Right lobe of liver (tissue), 6 donors: ENCODE data around the gene WDR62. TPM values are rescaled to one million over a fixed set of nuclear protein-coding genes. Genes with fewer than 3 reads are reported as not detected.
A peak's percentile ranks its signal among the peaks of the same experiment; 100 is the strongest.

Experiments
- ATAC-seq, 4 donors: fragments of 200-7000 bp; cut with Tn5 transposase; one replicate each; pipeline ENCODE4 v1.9.1; 2020; ENCODE audit warnings: mild to moderate bottlenecking in 4 of 4, moderate library complexity in 4 of 4
- DNase-seq, 3 donors: peaks; one replicate each; pipeline ENCODE4 v3.0.0-alpha.2; 2020
- H3K27ac ChIP-seq, 3 donors: fragments of 200-600 bp; one replicate each; pipeline ENCODE4 v1.8.0; 2022
- H3K27me3 ChIP-seq, 2 donors: fragments of 200-600 bp; one replicate each; pipeline ENCODE4 v1.8.0; 2022
- H3K36me3 ChIP-seq, 4 donors: fragments of 200-600 bp; sonication (generic) in 1 of 4; one replicate each; pipeline versions ENCODE4 v1.5.1 to v1.8.0; 2017 to 2022; ENCODE audit warnings: control low read depth in 1 of 4
- H3K4me1 ChIP-seq, 4 donors: fragments of 200-600 bp; sonication (generic) in 1 of 4; one replicate each; pipeline versions ENCODE4 v1.5.1 to v1.8.0; 2017 to 2022; ENCODE audit warnings: control low read depth in 1 of 4
- H3K4me3 ChIP-seq, 3 donors: fragments of 200-600 bp; one replicate each; pipeline ENCODE4 v1.8.0; 2022
- H3K9me3 ChIP-seq, 4 donors: fragments of 200-600 bp; sonication (generic) in 1 of 4; one replicate each; pipeline versions ENCODE4 v1.5.1 to v1.8.0; 2017 to 2022; ENCODE audit warnings: control low read depth in 1 of 4
- POLR2A ChIP-seq: fragments of 450-650 bp; IDR thresholded peaks from one replicate; pipeline ENCODE4 v1.6.1; 2017; ENCODE audit warnings: antibody characterized with exemption, mild to moderate bottlenecking
- WGBS: methylation state at CpG from one replicate; pipeline ENCODE4 v1.1.6; 2018; ENCODE audit warnings: low coverage, low lambda C conversion rate; ENCODE audit not compliant: insufficient coverage; ENCODE audit errors: missing lambda C conversion rate; 5-methylcytosine and 5-hydroxymethylcytosine counted together
- intact Hi-C, 2 donors: fragments of 100-400 bp; cut with DNase I; formaldehyde crosslinking; loops; one replicate each; pipeline versions ENCODE4 v1.11.2 to v1.14.1; 2022
- total RNA-seq, 6 experiments: library from RNA; depleted of rRNA in 2 of 6; stranded (reverse); fragments of >200 nt in 2 of 6; fragmentation: NEBNext Ultra II Directional in 3 of 6; extraction: Animal tissue kit (Norgen Biotek cat#: 25700) in 3 of 6; gene quantifications; one replicate each; pipeline versions ENCODE4 v1.1.0 to v1.2.4, GENCODE V29; 2016 to 2023
- TF ChIP-seq, protein P1 (sequence below), 4 donors: fragments of 200-600 bp in 3 of 4; fragments of 450-650 bp in 1 of 4; IDR thresholded peaks; one replicate each; pipeline versions ENCODE4 v1.5.1 to v1.8.0; 2016 to 2022; ENCODE audit warnings: antibody characterized with exemption in 4 of 4, mild to moderate bottlenecking in 2 of 4
- donor health status: DM: no; HTN: yes; CAD: no.
- donor health status: DM: no; HTN: no; CAD: no.
- donor health status: DM: no; HTN: no; CAD: no.
- donor health status: DM: no; HTN: yes; CAD: no.
- donor health status: DM: no; HTN: yes; CAD: no.

WDR62 gene
- total RNA-seq, 6 experiments from 2014 or later = 0.20 to 1.6 (median 0.58) TPM

DNA sequence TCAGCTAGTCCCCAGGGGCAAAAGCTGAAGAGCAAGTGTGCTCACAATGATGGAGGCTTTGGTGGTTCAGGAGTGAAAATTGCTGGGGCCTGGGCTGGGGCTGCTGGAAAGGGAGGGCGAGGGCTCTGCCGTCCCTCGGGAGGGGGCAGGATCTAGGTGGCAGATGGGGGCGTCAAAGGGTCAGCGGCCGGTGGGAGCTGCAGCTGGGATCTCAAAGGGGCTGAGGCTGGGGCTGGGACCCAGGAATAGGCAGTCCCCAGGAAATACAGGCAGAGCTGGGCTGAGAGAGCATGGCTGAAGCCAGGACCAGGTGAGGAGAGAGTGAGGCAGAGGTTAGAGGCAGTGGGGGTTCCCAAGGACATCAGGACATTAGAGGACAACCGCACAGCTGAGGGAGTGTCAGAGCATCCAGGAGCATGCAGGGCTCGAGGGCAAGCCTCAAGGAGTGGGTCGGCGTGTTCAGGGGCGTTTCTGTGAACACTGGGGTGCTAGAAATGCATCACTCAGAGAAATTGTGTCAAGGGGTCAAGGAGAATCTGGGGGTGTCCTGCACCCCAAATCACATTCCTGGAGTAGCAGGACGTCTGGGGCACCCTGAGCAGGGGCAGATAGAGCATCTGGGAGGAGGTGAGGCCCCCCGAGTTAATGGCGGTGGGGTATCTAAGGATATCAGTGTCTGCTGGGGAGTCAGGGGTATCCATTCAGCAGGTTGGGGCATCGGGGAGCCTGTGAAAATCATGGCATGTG is 44.9 kb upstream of the WDR62 start:
- intact Hi-C loops = no loop called here
- DNase-seq (no peak), ATAC-seq (no peak)
- Histone ChIP-seq H3K27me3 (no peaks in the 10 kb centered on the region), H3K36me3 (no peaks in the 10 kb centered on the region), H3K9me3 (no peaks in the 10 kb centered on the region), H3K27ac (peak overlapping the region in 1 of 3 donors; percentile 78), H3K4me1 (peaks cover 0 to 24% (median 2%) of the 10 kb centered on the region in 4 donors), H3K4me3 (peak overlapping the region; percentile 54 to 71 (median 69))
- WGBS = 58% methylated on average over 10 of the region's 15 CpGs
- no peak for TF ChIP-seq POLR2A
- TF ChIP-seq, protein P1, sequence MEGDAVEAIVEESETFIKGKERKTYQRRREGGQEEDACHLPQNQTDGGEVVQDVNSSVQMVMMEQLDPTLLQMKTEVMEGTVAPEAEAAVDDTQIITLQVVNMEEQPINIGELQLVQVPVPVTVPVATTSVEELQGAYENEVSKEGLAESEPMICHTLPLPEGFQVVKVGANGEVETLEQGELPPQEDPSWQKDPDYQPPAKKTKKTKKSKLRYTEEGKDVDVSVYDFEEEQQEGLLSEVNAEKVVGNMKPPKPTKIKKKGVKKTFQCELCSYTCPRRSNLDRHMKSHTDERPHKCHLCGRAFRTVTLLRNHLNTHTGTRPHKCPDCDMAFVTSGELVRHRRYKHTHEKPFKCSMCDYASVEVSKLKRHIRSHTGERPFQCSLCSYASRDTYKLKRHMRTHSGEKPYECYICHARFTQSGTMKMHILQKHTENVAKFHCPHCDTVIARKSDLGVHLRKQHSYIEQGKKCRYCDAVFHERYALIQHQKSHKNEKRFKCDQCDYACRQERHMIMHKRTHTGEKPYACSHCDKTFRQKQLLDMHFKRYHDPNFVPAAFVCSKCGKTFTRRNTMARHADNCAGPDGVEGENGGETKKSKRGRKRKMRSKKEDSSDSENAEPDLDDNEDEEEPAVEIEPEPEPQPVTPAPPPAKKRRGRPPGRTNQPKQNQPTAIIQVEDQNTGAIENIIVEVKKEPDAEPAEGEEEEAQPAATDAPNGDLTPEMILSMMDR (IDR thresholded peaks at IDR 0.05) = no peak

DNA sequence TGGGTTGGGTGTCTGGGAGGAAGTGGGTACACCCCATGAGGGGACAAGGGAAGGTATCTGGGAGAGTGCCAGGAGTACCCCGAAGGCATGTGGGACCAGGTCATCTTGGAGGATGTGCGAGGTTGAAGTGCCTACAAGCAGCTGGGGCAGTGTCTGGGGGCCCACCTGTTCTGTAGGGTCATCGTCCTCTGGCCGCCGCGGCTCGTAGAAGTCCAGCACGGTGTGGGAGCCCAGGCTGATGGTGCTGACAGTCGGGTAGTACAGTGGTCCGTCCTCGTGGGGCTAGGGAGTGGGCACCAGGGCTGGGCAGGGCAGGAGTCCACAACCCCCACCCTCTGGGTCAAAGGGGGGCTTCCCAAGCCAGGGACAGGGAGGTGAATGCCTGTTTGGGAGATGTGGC is 44.3 kb upstream of the WDR62 start:
- TF ChIP-seq, protein P1 (IDR thresholded peaks at IDR 0.05) = no peak
- TF ChIP-seq POLR2A = no peak
- peaks cover 0 to 24% (median 2%) of the 10 kb centered on the region in 4 donors for H3K4me1 ChIP-seq
- H3K36me3 ChIP-seq = no peaks in the 10 kb centered on the region
- no peak for DNase-seq
- H3K27ac ChIP-seq = no peak overlapping the region
- H3K9me3 ChIP-seq = no peaks in the 10 kb centered on the region
- H3K4me3 ChIP-seq = no peak overlapping the region
- 100% methylated on average over 2 of the region's 11 CpGs for WGBS
- intact Hi-C loops = no loop called here
- no peaks in the 10 kb centered on the region for H3K27me3 ChIP-seq
- no peak for ATAC-seq

- WGBS = 25% methylated on average over 14 of the region's 15 CpGs
- Histone ChIP-seq H3K4me1 (peaks cover 0 to 15% (median 2%) of the 10 kb centered on the region in 4 donors), H3K27ac (peak overlapping the region; percentile 70 to 76 (median 70)), H3K36me3 (no peaks in the 10 kb centered on the region), H3K9me3 (no peaks in the 10 kb centered on the region), H3K27me3 (no peaks in the 10 kb centered on the region), H3K4me3 (peak overlapping the region; percentile 61 to 76 (median 72))
- intact Hi-C loops = no loop called here
- ATAC-seq (no peak), DNase-seq (peak in 1 of 3 donors; percentile 57)
- TF ChIP-seq, protein P1 (IDR thresholded peaks at IDR 0.05) = no peak
- no peak for TF ChIP-seq POLR2A
Measured at GRCh38 chr19:36013280-36014011, 41.3 kb upstream of the WDR62 start.

DNA sequence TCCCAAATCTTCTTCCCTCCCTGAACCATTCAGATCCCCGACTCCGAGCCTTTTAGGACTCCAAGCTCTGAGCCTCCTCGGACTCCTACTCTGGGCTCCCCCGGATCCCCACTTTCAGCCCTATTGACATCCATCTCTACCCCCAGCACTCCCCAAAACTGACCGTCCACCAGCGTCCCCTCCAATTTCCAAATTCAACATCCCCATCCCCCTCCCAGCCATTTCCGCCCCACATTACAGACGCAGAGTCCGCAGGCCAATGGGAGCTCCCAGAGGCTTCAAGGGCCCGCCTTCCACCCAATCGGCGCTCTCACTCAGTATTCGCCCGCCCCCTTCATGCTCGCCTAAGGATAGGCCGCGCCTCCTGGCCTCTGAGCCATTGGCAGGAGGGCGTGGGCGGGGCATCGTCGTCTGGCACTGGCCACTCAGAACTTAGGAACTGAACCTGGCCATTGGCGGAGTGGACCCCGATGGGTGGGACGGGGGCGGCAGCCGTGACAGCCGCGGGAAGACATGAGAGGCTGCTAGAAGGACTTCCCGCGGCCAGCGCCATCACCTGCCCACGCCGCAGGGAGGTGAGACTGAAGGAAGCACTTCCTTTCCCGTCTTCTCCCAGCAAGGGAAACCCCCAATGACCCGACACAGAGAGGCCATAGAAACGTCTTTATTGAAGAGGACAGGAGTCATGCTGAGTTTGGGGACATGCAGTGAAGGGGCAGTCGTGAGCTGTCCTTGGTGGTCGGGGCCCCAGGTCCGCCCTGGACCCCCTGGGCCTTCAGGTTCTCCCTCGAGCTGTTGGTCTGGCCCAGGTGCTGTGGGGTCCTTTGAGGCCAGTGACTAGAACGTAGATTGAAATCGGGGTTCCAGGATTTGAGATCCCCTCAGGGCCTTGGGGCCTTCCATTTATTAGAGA is 40.4 kb upstream of the WDR62 start, which contains the start of gene ALKBH6:
ALKBH6 (minus strand) TSS at position 202 of the 913 bp plus-strand sequence. CDS start 816 bp downstream, outside the sequence.
- peaks cover 0 to 11% (median 0%) of the 10 kb centered on the region in 4 donors for H3K4me1 ChIP-seq
- H3K4me3 ChIP-seq = peak within 1 kb of the TSS; percentile 61 to 76 (median 72)
- ATAC-seq (peak; percentile 96 to 98 (median 96)), DNase-seq (peak; percentile 100)
- no peaks in the 10 kb centered on the region for H3K9me3 ChIP-seq
- no peaks in the 10 kb centered on the region for H3K27me3 ChIP-seq
- WGBS = 0% methylated on average over 24 of the region's 42 CpGs
- intact Hi-C loops = no loop called here
- peak; percentile 43 for TF ChIP-seq POLR2A
- TF ChIP-seq, protein P1 (IDR thresholded peaks at IDR 0.05) = no peak
- no peaks in the 10 kb centered on the region for H3K36me3 ChIP-seq
- peak within 1 kb of the TSS; percentile 70 to 76 (median 70) for H3K27ac ChIP-seq
